AG09319 (cell line): Measurements from ENCODE around the gene CBFB.
"Not testable (repeated sequence)": the region's sequence is repeated elsewhere in the genome, so short reads cannot be mapped to it uniquely, and the experiment has no call there.

Experiments
- DNase-seq: peaks from one replicate; pipeline ENCODE4 v3.0.0-alpha.2; 2010; ENCODE audit warnings: low read depth; ENCODE audit errors: extremely low read depth
- CTCF ChIP-seq: IDR thresholded peaks from 2 replicates; pipeline ENCODE4 v1.5.1; 2011; ENCODE audit warnings: low read depth, mild to moderate bottlenecking, inconsistent platforms, low read length, moderate library complexity

CBFB gene

GRCh38 chr16:67030221-67030962 lies 1.4 kb downstream of the CBFB start:
- TF ChIP-seq CTCF = no peak
- DNase-seq = no peak

- no peak for TF ChIP-seq CTCF
- DNase-seq = no peak
Observed at GRCh38 chr16:67034487-67034886, 5.5 kb downstream of the CBFB start.

GRCh38 chr16:67035364-67035763 lies 6.4 kb downstream of the CBFB start:
- no peak for TF ChIP-seq CTCF
- no peak for DNase-seq

- TF ChIP-seq CTCF = no peak
- DNase-seq = no peak
Observed at GRCh38 chr16:67036323-67036741, 7.4 kb downstream of the CBFB start.

GRCh38 chr16:67039260-67040020 lies 10.5 kb downstream of the CBFB start:
- DNase-seq = no peak
- TF ChIP-seq CTCF = no peak

- DNase-seq = no peak
- TF ChIP-seq CTCF = no peak
Observed at GRCh38 chr16:67040166-67040565, 11.2 kb downstream of the CBFB start.

- no peak for TF ChIP-seq CTCF
- no peak for DNase-seq
Observed at GRCh38 chr16:67040906-67041305, 12.0 kb downstream of the CBFB start.

GRCh38 chr16:67041520-67041919 lies 12.6 kb downstream of the CBFB start:
- DNase-seq = not testable (repeated sequence)
